ENCODE data around the gene KBTBD2.
"Not testable (repeated sequence)": the region's sequence is repeated elsewhere in the genome, so short reads cannot be mapped to it uniquely, and the experiment has no call there.

Gene KBTBD2

DNA sequence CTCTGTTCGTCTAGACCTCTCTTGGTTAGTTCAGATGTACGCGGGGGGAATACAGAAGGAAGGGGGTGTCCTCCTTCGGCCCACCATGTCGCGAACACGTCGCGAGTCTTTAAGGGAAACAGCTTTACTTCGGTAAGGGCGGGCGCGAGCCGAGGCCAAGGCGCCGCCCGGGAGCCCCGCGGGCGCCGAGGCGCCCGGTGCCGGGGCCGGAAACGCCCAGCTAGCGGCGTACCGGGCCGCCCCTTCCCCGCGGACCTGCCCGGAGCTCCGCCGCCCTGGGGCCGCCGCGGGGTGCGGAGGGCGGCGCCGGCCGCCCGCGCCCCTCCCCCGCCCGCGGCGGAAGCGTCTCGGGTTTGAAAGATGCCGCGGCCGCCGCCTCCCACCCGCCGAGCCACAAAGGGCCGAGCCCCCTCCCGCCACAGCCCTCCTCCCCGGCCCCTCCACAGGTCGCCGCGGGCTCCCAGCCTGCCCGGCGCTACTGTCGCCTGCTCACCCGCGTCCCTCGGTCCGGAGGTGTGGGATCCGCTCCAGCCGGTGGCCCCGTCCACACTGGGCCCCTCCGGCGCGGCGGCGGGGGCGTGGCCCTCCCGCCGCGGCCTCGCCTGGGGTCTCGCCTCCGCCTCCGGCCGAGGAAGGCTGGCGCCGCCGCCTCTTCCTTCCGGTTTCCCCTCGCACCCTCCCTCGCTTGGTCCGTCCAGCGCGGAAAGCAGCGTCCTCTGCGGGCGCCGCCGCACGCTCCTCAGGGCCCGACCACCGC is at the start of gene KBTBD2:
Gene KBTBD2, minus strand, starts transcription at position 718 of the 757 bp plus-strand sequence. CDS start 12,156 bp downstream, outside the sequence.
- peak; percentile 40 for DNase-seq (ENCODE audit: low read depth, low spot score)

DNA sequence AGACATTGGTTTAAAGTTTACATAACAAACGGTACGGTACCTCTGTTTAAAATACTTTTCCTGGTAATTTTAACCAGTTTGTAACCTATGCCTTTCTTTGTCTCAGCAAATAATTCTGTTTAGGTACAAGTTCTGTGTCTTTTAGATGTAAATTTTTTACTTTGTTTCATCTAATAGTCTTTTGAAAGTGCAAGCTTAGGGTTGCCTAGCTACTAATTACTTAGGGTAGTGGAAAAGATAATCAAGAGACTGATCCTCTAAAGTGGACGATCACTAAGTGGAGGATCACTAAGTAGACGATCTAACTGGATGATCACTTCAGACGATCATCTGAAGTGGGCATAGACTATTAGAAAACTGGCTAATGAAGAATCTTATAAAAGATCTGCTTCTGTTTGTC is 49.6 kb upstream of the KBTBD2 start:
- no peak for DNase-seq (ENCODE audit: low read depth, low spot score)

GRCh38 chr7:32937344-32938174 is 46.0 kb upstream of the KBTBD2 start:
- no peak for DNase-seq (ENCODE audit: low read depth, low spot score)

DNA sequence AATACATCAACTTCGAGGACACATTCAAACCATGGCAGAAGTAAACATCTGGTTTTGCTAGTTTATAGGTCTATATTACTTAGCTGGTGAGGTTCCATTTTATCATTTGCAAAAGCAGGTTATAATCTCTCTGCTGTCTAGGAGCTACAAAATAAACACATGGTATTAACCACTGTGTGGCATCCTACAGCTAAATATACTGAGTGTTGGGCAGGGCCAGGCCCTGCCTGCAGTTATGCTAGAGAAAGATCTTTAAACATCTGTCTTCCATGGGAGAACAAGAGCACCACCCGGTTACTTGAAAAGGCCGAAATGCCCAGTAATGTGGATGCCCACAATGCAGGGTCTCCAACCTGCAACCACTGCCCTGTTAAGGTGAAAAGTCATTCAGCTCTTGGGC is 45.1 kb upstream of the KBTBD2 start:
- DNase-seq (ENCODE audit: low read depth, low spot score), result no peak

DNA sequence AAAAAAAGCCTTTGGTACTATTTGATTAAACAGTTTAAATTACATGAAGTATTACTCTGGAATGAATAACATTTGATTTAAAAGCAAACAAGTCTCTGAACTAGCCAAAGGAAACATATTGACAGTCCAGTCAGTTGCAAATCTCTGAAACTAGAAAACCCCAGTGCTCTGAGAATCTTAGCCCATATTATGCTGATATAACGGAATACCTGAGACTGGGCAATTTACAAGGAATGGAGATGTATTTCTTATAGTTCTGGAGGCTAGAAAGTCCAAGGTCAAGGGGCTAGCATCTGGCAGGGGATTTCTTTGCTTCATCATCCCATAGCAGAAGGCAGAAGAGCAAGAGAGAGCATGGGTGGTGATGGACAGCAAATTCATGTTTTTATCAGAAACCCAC is 44.0 kb upstream of the KBTBD2 start:
- no peak for DNase-seq (ENCODE audit: low read depth, low spot score)

GRCh38 chr7:32930378-32930777 is 38.8 kb upstream of the KBTBD2 start:
- DNase-seq (ENCODE audit: low read depth, low spot score), result no peak

GRCh38 chr7:32929430-32930143 is 38.0 kb upstream of the KBTBD2 start:
- DNase-seq (ENCODE audit: low read depth, low spot score), result no peak

- no peak for DNase-seq (ENCODE audit: low read depth, low spot score)
Measured at GRCh38 chr7:32928785-32929298, 37.3 kb upstream of the KBTBD2 start.

DNA sequence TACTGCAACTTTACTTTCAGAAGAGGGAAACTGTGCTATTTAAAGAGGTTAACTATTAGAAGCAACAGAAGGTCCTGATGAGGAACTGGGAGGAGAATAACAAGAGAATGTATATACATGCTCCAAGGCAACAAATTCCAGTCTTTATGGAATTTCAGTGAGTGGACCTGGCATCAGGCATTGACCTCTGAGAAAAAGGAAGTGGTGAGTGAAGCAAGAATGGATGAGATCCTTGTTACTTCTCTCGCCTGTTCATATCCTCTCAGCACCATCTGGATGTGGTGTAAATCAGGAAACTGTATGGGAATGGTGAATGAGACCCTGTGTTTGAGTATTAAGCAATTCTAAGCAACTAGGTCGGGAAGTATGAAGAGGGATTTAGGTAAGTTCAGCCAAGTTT is 30.3 kb upstream of the KBTBD2 start:
- DNase-seq (ENCODE audit: low read depth, low spot score), result no peak

- not testable (repeated sequence) for DNase-seq (ENCODE audit: low read depth, low spot score)
Measured at GRCh38 chr7:32916994-32917393, 25.4 kb upstream of the KBTBD2 start.

- DNase-seq (ENCODE audit: low read depth, low spot score), result no peak
Measured at GRCh38 chr7:32916006-32916405, 24.4 kb upstream of the KBTBD2 start.

DNA sequence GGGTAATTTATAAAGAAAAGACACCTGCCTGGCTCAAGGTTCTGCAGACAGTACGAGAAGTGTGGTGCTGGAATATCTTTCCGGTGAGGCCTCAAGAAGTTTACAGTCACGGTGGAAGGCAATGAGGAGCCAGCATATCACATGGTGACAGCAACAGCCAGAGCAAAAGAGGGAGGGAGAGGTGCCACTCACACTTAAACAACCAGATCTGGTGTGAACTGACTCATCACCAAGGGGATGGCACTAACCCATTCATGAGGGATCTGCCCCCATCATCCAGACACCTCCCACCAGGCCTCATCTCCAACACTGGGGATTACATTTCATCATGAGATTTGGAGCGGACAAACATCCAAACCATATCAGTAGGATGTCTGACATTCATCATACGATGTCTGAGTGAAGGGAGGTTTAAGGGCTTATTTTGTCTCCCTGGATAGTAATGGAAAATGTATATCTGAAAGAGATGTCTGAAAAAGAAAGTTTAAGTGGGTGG is 23.5 kb upstream of the KBTBD2 start:
- no peak for DNase-seq (ENCODE audit: low read depth, low spot score)

GRCh38 chr7:32914184-32914583 is 22.6 kb upstream of the KBTBD2 start:
- no peak for DNase-seq (ENCODE audit: low read depth, low spot score)

DNA sequence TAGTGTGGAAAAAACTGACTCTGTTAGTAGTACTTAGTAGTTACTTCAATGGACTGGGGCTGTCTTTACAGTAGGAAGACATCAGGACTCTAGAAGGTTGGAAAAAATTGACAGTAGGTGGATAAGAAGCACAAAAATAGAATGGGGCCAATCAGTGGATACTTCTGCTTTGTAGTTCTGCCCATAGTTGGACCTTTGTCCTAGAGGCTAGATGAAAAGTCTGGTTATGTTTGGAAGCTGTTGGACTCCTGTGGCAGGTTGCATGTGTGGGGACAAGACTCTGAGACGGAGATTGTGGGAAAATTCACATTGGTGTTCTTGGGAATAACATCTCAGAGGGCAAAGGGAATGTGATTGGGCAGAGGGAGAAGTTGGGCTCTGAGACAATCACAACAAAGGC is 18.6 kb upstream of the KBTBD2 start:
- DNase-seq (ENCODE audit: low read depth, low spot score), result no peak

DNA sequence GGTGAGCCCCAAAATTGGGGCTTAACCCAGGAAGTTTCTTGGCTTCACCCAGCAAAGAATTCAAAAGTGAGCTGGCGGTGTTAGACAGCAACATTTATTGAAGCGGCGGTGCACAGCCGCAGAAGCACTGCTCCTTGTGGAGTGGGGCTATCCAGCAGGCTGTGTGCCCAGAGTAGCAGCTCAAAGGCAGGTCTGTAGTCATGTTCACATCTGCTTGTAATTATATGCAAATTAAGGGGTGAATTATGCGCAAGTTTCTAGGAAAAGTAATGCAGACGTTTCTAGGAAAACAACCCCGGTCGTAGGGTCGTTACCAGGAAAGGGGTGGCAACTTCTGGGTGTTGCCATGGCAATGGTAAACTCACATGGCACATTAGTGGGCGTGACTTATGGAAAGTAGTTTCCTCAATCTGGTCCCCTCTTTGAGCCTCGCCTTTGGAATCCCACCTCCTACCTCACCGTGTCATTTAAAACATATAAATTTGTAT is 13.7 kb upstream of the KBTBD2 start:
- peak; percentile 43 for DNase-seq (ENCODE audit: low read depth, low spot score)

DNA sequence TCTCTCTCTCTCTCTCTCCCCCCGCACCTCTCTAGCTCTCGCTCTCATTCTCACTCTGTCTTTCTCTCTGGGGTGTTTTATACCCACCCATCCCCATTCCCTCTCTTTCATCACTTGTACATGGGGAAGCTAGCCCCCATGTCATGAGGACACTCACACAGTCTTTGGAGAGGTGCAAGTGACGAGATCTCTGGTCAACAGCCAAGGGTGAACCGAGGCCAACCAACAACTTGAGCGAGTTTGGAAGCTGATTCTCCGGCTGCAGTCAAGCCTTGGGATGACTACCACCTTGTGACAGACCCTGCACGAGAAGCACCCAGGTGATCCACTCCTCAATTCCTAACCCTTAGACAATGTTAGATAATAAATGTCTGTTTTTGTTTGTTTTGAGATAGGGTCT is 10.1 kb upstream of the KBTBD2 start:
- DNase-seq (ENCODE audit: low read depth, low spot score), result no peak

DNA sequence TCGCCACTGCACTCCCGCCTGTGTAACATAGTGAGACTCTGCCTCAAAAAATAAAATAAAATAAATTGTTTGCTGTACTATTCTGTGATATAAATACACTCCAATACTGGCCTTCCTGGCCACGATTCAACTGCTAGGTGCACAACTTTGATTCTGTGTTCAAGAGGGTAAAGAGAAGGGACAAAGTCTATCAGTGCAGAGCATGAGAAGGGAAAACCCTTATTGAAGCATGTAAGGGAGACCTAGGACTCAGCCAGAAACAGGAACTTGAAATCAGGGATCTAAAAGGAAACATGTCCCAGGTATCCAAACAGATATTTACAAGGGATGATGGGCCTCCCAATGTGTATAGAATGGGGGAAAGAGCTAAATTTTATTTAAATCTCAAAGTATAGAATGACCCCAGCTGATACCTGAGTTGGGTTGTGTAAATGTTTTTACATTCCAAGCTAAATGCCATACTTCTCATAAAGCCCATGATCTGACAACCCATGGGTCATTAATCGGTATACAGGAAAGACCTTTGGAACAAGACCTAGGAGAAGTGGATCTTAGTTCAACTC is 9.0 kb upstream of the KBTBD2 start:
- DNase-seq (ENCODE audit: low read depth, low spot score), result no peak

DNA sequence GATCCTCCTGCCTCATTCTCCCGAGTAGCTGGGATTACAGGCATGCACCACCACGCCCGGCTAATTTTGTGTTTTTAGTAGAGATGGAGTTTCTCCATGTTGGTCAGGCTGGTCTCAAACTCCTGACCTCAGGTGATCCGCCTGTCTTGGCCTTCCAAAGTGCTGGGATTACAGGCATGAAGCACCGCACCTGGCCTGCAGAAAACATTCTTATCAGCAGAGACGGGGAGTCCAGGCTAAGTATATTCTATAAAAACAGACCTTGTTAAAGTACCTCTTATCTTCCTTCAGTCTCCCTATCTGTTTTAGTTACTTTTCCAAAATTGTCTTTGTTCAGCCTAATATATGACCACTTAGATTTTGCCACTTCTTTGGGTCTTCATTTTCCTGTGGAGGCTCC is 5.8 kb upstream of the KBTBD2 start:
- not testable (repeated sequence) for DNase-seq (ENCODE audit: low read depth, low spot score)

GRCh38 chr7:32896564-32897347 is 5.2 kb upstream of the KBTBD2 start:
- DNase-seq (ENCODE audit: low read depth, low spot score), result no peak

DNA sequence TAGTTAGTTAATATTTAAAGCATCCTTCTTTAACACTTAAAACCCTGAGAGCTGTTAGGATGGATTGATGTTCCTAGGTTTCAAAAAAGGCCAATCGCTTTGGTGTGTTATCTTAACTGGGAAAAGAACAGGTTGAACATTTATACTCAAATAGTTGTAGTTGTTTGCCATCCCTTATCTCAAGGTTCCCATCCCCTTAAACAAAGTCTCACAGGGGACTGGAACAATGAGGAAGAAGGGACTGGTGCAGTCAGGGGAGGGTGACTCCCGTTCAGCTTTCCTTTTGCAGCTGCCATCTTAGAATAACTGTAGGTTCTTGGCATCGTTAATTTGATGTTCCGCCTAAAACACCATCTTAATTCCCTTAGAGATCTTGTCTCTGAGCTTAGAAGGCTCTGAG is 2.6 kb upstream of the KBTBD2 start:
- no peak for DNase-seq (ENCODE audit: low read depth, low spot score)

- DNase-seq (ENCODE audit: low read depth, low spot score), result no peak
Measured at GRCh38 chr7:32893722-32894121, 2.2 kb upstream of the KBTBD2 start.

Measured in activated naive CD8-positive, alpha-beta T cell treated with anti-CD3 and anti-CD28 coated beads, Interleukin-2, amount 50 U/mL, for 16 hours (primary cell).